ENCODE data around the gene OSBPL3. TPM values are rescaled to one million over a fixed set of nuclear protein-coding genes. Genes with fewer than 3 reads are reported as not detected.

OSBPL3 gene
- polyA plus RNA-seq, 3 donors, result 2.6 to 9.2 (median 3.7) TPM

GRCh38 chr7:25026156-25026555, 46.2 kb upstream of the OSBPL3 start:
- no peaks in the 10 kb centered on the region for H3K79me2 ChIP-seq (ENCODE audit: insufficient read depth, low read length)
- no peak overlapping the region for H3K27ac ChIP-seq (ENCODE audit: low read depth in 1 of 2, low read length in 2 of 2)
- H2AFZ ChIP-seq (ENCODE audit: insufficient read depth, low read depth, low read length, poor library complexity, severe bottlenecking), result no peak overlapping the region
- H3K9me3 Mint-ChIP-seq, result no peaks in the 10 kb centered on the region
- H3K4me2 ChIP-seq (replicated peaks; ENCODE audit: extremely low read depth, low read length, poor library complexity, severe bottlenecking), result no peak overlapping the region
- H3K4me1 Mint-ChIP-seq, result no peaks in the 10 kb centered on the region
- peaks cover 3 to 6% (median 3%) of the 10 kb centered on the region in 3 donors for H3K27me3 Mint-ChIP-seq (ENCODE audit: low read depth in 3 of 3)
- H3K36me3 ChIP-seq (replicated peaks in 1 of 2; ENCODE audit: control insufficient read depth in 1 of 2, insufficient read depth in 2 of 2, low read length in 2 of 2), result no peaks in the 10 kb centered on the region
- H3K9ac ChIP-seq (ENCODE audit: insufficient read depth, low read length, poor library complexity, severe bottlenecking), result no peak overlapping the region
- no peak overlapping the region for H3K4me3 Mint-ChIP-seq
- no peak overlapping the region for H3K27ac Mint-ChIP-seq
- H3K9me3 ChIP-seq (replicated peaks in 1 of 2; ENCODE audit: control insufficient read depth in 1 of 2, insufficient read depth in 1 of 2, low read length in 2 of 2), result no peaks in the 10 kb centered on the region
- no peak for DNase-seq
- TF ChIP-seq, protein P1, sequence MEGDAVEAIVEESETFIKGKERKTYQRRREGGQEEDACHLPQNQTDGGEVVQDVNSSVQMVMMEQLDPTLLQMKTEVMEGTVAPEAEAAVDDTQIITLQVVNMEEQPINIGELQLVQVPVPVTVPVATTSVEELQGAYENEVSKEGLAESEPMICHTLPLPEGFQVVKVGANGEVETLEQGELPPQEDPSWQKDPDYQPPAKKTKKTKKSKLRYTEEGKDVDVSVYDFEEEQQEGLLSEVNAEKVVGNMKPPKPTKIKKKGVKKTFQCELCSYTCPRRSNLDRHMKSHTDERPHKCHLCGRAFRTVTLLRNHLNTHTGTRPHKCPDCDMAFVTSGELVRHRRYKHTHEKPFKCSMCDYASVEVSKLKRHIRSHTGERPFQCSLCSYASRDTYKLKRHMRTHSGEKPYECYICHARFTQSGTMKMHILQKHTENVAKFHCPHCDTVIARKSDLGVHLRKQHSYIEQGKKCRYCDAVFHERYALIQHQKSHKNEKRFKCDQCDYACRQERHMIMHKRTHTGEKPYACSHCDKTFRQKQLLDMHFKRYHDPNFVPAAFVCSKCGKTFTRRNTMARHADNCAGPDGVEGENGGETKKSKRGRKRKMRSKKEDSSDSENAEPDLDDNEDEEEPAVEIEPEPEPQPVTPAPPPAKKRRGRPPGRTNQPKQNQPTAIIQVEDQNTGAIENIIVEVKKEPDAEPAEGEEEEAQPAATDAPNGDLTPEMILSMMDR (IDR thresholded peaks at IDR 0.05), result no peak
- no peaks in the 10 kb centered on the region for H4K20me1 ChIP-seq (ENCODE audit: insufficient read depth, low read length)
- WGBS (ENCODE audit: insufficient coverage), result 93% methylated on average over 3 of the region's 3 CpGs
- no peaks in the 10 kb centered on the region for H3K4me1 ChIP-seq (ENCODE audit: control insufficient read depth in 1 of 2, insufficient read depth in 2 of 2, low read length in 2 of 2)
- no peaks in the 10 kb centered on the region for H3K27me3 ChIP-seq (ENCODE audit: control insufficient read depth in 2 of 2, insufficient read depth in 2 of 2, low read length in 2 of 2)
- intact Hi-C loops (cut with micrococcal nuclease), result no loop called here
- no peaks in the 10 kb centered on the region for H3K36me3 Mint-ChIP-seq
- H3K4me3 ChIP-seq (replicated peaks in 1 of 3; ENCODE audit: low read depth in 2 of 3, low read length in 3 of 3), result no peak overlapping the region

- no peaks in the 10 kb centered on the region for H3K4me1 ChIP-seq (ENCODE audit: control insufficient read depth in 1 of 2, insufficient read depth in 2 of 2, low read length in 2 of 2)
- H4K20me1 ChIP-seq (ENCODE audit: insufficient read depth, low read length), result no peaks in the 10 kb centered on the region
- no peaks in the 10 kb centered on the region for H3K4me1 Mint-ChIP-seq
- no peaks in the 10 kb centered on the region for H3K36me3 Mint-ChIP-seq
- no peaks in the 10 kb centered on the region for H3K79me2 ChIP-seq (ENCODE audit: insufficient read depth, low read length)
- peaks cover 3 to 6% (median 3%) of the 10 kb centered on the region in 3 donors for H3K27me3 Mint-ChIP-seq (ENCODE audit: low read depth in 3 of 3)
- H2AFZ ChIP-seq (ENCODE audit: insufficient read depth, low read depth, low read length, poor library complexity, severe bottlenecking), result no peak overlapping the region
- no peak overlapping the region for H3K4me3 ChIP-seq (replicated peaks in 1 of 3; ENCODE audit: low read depth in 2 of 3, low read length in 3 of 3)
- no peak overlapping the region for H3K27ac ChIP-seq (ENCODE audit: low read depth in 1 of 2, low read length in 2 of 2)
- no peak for DNase-seq
- H3K27ac Mint-ChIP-seq, result no peak overlapping the region
- TF ChIP-seq, protein P1 (IDR thresholded peaks at IDR 0.05), result no peak
- H3K36me3 ChIP-seq (replicated peaks in 1 of 2; ENCODE audit: control insufficient read depth in 1 of 2, insufficient read depth in 2 of 2, low read length in 2 of 2), result no peaks in the 10 kb centered on the region
- H3K9me3 Mint-ChIP-seq, result no peaks in the 10 kb centered on the region
- no peak overlapping the region for H3K4me3 Mint-ChIP-seq
- no peaks in the 10 kb centered on the region for H3K27me3 ChIP-seq (ENCODE audit: control insufficient read depth in 2 of 2, insufficient read depth in 2 of 2, low read length in 2 of 2)
- no peak overlapping the region for H3K4me2 ChIP-seq (replicated peaks; ENCODE audit: extremely low read depth, low read length, poor library complexity, severe bottlenecking)
- H3K9ac ChIP-seq (ENCODE audit: insufficient read depth, low read length, poor library complexity, severe bottlenecking), result no peak overlapping the region
- no peaks in the 10 kb centered on the region for H3K9me3 ChIP-seq (replicated peaks in 1 of 2; ENCODE audit: control insufficient read depth in 1 of 2, insufficient read depth in 1 of 2, low read length in 2 of 2)
- intact Hi-C loops (cut with micrococcal nuclease), result no loop called here
Measured at GRCh38 chr7:25025218-25025671, 45.3 kb upstream of the OSBPL3 start.
